Hindlimb muscle (tissue), 1 donor: ENCODE data around the gene CENPX. TPM values are rescaled to one million over a fixed set of nuclear protein-coding genes. Genes with fewer than 3 reads are reported as not detected.
"Not testable (repeated sequence)": the region's sequence is repeated elsewhere in the genome, so short reads cannot be mapped to it uniquely, and the experiment has no call there.

Experiments used
- DNase-seq: peaks from one replicate; pipeline ENCODE4 v3.0.0-alpha.2; 2013
- polyA plus RNA-seq: library from polyadenylated mRNA; unstranded; fragments of 120-200 nt; gene quantifications from one replicate; pipeline ENCODE4 v1.2.1, GENCODE V29; 2013; ENCODE audit not compliant: insufficient read length

CENPX gene
- polyA plus RNA-seq, 1 donor, result 36.0 TPM

DNA sequence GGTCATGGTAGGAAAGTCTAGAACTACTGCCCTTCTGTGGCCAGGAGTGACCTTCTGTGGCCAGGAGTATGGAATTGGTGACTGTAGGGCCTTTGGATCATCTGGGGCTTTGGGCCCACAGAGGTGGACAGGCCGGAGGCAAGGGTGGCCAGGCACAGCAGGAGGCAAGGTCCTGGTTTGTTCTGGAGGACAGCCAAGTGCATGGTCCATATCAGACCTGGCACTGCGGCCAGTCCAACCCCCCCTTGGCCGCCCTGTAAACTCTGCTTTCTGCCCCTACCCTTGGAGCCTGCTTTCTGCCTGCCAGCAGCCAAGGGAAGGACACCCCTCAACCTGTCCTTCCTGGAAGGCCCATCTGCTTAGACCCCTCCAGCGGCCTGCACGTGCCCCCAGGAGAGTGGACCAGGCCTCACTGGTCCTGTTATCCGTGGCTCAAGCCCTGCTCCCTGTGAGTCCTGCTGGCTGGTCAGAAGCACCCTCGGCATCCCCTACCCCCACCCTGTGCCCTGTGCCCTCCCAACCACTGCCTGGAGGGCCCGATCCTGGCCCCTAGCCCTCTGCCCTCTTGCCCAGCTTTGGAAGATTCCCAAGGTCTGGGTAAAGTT, 17.1 kb upstream of the CENPX start:
- no peak for DNase-seq

DNA sequence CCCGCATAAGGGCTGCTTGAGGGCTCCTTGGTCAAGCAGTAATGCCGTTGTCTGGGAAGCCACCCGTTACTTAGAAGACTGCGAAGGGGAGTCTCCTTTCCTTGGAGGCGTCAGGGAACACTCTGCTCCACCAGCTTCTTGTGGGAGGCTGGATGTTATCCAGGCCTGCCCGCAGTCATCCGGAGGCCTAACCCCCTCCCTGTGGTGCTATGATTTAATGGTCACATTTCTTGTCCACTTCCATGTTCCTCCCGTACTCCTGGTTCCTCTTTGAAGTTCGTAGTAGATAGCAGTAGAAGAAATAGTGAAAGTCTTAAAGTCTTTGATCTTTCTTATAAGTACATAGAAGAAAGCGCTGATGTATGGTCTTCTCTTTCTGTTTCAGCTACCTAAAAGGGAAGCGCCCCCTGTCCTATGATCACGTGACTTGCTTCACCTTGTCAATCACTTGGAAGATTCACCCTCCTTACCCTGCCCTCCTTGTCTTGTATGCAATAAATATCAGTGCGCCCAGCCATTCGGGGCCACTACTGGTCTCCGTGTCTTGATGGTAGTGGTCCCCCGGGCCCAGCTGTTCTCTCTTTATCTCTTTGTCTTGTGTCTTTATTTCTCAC, 16.2 kb upstream of the CENPX start:
- DNase-seq, result not testable (repeated sequence)

DNA sequence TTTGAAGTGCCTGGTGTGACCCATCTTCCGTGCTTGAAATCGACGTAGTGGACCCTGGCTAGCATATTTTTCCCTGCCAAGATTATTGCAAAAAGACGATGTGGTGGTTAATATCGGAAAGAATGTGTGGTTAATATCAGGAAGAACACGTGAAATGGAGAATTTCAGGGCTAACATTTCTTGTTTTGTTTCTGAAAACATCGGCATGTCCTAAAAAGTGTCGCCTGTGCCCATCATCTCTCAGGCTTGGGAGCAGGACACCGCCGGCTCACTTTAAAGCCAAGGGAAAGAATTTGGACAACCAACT, 15.2 kb upstream of the CENPX start:
- no peak for DNase-seq

DNA sequence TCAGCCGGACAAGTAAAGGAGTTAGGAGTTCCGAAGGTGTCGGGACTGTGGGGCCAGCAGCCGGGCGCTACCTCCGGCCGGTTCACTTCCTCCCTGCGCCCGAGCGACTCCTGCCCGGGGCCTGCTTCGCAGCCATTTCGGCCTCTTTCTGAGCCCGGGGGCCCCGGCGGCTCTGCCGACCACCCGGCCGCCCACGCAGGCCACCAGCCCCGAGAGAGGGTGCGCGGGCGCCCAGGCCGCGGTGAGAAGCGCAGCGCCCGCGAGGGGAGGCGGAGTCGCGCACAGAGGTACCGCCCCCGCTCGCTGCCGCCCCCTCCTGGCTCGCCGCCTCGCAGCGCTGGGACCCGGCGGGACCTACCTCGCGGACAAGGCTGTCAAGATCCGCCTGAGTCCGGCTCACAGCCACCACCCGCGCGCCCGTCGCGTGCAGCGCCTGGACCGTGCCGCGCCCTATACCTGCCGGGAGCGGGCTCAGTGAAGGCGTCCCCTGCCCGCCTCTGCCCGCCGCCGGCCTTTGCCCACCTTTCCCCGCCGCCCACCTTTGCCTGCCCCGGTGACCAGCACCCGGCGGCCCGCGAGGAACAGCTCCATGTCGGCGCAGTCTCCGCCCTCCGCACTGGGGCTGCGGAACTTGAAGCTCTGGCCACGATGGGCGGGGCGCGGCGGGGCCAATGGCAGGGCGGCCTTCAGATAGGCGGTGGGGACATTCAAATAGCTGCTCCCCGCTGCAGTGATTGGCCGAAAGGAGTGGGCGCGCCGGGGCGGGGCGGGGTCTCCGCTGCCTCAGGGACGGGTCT, 14.6 kb upstream of the CENPX start, which contains the start of gene DCXR:
Gene DCXR (minus strand): TSS at position 606 of the 797 bp plus-strand sequence. CDS start 15 bp downstream, at position 591.
- DNase-seq, result peak; percentile 94

DNA sequence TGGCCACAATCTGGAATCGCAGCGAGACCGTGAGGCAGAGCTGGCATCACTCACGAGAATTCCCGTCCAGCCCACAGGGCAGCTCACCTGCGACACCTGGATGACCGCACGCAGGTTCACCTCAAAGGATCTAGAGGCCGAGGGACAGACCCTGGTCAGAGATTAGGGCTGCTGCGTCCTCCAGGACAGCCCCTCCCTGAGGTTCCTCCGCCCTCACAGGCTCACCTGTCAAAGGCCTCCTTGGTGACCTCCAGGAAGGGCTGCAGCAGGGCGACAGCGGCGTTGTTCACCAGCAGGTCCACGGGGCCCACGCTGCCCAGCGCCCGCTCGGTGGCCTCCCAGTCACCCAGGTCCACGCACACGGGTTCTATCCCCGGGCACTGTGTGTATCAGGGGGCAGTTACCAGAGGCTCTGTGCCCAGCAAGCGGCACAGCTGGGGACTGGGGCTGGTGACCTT, 14.0 kb upstream of the CENPX start:
- no peak for DNase-seq

DNA sequence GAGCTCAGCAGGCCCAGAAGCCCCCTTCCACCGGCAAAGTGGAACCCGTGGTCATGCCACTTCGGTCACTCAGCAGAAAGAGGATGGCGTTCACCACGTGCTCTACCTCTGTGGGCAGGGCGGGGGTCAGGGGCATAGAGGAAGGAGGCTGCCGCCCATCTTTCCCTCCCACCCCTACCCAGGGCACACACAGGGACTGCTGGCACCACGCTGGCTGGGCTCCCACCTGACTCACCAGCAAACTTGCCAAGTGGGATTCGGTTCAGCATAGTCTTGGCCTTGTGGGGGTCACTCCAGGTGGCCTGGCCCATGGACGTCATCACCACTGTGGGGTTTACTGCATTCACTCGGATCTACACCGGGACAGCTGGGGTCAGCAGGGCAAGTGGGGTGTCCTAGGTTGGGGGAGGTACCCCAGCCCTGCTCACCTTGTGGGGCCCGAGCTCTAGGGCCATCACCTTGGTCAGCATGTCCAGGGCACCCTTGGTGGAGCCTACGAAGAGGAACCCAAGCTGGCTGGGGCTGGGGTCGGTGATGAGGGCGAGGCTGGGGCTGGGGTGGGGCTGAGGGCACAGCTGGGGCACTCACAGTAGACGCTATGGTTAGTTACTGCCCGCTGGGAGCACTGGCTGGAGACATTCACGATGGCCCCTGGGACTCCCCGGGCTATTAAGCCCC, 13.4 kb upstream of the CENPX start:
- DNase-seq, result no peak

DNA sequence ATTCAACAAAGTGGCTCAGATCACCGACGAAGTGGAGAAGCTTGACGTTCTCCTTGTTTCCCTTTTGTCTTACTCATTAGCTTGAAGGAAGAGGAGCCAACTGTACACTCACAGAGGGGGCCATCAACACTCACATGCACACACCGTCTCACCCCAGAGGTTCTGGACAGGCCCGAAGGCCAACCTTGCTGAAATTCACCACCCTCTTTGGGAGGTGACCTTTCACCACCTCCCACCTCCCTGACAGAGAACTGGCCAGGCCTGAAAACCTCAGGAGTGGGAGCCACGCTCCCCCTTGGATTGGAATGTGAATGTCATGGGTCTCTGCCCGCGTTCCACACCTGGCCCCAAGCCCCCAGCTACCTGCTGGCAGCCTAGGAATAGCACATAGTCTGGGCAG, 12.8 kb upstream of the CENPX start:
- DNase-seq, result no peak

DNA sequence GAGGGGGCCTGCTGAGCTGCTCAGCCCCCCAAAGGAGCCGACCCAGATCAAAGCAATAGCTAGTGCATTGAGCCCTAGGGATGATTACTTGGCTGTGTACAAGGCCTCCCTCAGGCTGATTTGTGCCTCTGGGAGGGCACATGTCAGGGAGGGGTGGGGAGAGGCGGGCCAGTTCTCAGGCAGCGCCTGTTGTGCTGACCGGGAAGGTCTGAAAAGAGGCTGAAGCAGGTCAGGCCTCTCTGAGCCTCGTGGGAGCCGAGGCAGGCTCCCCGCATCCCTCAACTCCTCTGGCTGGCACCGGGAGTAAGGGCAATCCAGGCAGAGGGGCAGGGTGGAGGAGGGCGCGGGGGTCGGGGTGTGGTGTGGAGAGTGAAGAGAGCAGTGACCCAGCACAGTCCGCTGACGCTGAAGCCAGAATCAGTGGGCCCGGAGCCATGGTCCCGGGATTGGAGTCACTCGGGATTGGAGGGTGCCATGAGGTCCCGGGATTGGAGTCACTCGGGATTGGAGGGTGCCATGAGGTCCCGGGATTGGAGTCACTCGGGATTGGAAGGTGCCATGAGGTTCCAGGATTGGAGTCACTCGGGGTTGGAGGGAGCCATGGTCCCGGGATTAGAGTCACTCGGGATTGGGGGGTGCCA, 11.8 kb upstream of the CENPX start:
- DNase-seq, result no peak

DNA sequence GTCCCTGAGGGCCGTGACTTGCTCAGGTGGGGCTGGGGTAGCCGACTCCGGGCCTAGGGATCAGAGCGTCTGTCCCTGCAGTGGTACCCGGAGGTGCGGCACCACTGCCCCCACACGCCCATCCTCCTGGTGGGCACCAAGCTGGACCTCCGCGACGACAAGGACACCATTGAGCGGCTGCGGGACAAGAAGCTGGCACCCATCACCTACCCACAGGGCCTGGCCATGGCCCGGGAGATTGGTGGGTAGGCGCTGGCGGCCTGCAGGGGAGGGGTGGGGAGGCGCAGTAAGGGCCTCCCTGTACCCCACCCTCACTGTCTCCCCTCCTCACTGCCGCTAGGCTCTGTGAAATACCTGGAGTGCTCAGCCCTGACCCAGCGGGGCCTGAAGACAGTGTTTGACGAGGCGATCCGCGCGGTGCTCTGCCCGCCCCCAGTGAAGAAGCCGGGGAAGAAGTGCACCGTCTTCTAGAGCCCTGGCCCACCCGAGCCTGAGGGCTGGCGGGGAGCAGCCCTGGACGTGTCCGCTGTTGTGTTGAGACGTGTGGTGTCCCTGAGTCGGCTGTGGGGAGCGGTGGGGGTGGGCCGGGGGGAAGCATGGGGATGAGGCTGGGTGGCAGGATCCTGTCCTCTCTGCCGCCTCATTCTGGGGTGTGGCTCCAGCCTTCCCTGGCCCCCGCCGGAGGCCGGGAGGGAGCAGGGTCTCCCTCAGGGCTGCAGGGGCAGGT, 10.8 kb upstream of the CENPX start:
- no peak for DNase-seq

DNA sequence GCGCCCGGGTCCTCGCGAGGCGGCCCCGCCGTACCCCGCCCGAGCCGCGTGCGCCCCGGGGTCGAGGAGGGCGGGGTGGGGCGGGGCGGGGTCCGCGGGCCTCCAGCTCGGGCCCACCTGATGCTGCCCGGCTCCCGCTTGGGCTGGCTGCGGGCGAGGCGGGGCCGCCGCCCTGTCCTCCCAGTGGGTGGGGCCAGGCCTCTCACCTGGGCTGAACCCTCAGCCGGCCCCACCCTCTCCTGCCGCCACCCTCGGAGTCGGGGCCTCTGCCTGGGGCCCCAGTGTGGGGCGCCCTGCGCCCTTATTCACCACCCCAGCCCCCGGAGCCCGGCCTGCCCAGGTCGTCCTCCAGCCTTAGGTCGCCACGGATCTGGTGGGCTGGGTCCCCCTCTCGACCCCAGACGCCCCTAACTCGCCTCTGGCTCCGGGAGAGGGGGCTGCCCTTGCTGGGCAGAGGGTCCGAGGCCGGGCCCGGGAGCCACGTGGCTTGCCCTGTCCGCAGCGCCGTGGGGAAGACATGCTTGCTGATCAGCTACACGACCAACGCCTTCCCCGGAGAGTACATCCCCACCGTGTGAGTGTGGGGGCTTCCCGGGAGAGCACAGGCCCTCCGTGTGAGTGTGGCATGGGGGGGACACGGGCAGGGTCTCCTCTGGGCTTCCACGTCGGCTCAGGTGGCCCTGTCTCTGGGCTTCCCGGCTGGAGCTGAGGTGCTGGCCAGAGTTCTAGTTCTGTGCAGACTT, 9.4 kb upstream of the CENPX start:
- DNase-seq, result no peak

DNA sequence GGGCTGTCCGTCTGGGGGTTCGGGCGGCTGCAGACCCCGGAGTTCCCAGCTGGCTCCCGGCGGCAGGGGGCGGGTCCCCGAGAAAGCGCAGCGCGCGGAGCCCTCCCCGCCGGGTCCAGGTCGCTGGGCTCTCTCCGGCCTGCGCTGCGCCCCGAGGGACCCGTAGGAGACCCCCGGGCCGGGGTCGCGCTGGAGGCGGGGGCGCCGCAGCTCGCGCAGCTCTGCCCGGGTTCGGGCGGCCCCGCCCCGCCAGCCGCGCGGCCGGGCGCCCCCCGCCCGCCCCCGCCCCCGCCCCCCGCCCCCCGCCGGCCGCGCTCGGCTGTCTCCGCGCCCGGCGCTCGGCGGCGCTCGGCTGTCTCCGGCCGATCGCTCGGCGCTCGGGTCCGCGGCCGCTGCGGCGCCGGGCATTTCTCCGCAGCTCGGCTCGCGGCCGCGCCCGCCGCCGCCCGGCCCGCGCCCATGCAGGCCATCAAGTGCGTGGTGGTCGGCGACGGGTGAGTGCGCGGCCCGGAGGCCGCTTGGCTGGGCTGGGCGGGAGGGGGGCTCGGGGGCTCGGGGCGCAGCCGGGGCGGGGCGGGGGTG, 8.7 kb upstream of the CENPX start, which contains the start of gene RAC3:
Gene RAC3 (plus strand): TSS at position 376 of the 582 bp plus-strand sequence. CDS start 84 bp downstream, at position 460.
- DNase-seq, result no peak

DNA sequence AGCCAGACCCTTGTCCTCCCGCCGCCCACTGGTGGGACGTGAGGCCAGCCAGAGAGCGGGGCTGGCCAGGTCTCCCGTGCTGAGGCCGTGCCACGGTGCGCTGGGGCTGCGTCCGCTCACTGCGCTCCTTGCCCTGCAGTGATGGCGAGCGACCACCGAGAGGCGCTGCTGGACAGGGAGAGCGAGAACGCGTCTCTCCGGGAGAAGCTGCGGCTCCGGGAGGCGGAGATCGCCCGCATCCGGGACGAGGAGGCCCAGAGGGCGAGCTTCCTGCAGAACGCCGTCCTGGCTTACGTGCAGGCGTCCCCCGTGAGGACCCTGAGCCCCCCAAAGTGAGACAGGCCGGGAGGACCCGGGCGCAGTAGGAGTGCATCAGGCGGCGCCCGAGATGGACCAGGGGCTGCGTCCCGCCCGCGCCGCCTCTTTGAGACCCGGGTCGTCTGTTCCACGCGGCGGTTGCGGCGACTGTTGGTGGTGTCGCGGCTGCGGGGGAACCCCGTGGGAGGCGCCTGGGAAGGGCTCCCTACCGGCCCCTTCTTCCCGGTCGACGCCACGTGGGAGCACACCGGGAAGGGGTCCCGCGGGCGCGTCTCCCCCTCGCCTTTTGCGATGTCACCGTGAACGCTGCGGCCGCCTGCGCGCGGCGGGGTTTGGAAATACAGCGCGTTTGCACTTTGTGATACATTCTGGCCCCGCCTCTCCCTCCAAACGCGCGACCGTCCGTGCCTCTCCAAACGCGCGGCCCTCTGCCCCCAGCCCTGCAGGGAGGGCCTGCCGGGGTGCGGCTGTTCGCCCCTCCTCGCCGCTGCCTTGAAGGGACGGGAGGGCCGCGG, 8.0 kb upstream of the CENPX start:
- DNase-seq, result peak; percentile 89

DNA sequence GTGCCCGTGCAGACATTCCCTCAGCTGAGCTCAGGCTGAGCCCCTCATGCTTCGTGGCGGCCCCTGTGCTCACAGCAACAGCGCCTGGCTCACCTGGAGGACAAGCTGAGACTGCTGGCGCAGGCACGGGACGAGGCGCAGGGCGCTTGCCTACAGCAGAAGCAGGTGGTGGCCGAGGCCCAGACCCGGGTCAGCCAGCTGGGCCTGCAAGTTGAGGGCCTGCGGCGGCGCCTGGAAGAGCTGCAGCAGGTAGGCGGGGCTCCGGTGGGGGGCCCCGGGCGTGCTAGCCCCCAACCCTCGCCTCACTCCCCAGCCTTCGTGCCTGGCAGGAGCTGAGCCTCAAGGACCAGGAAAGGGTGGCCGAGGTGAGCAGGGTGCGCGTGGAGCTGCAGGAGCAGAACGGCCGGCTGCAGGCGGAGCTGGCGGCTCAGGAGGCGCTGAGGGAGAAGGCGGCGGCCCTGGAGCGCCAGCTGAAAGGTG, 7.4 kb upstream of the CENPX start:
- DNase-seq, result no peak

DNA sequence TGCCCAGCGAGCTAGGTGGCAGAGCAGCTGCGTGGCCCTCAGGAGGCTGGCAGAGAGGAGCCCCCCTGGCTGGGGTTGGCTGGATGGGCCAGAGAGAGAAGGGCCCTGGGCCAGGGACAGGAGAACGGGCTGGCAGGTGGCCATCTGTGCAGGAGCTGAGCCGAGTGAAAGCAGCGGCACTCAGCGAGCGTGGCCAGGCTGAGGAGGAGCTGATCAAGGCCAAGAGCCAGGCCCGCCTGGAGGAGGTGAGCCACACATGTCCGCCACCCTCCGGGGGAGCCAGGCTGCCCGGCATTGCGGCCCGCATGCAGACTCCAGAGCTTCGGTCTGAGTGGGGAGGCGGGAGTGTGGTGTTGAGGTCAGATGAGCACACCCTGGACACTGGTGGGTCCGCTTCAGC, 6.7 kb upstream of the CENPX start:
- DNase-seq, result no peak

DNA sequence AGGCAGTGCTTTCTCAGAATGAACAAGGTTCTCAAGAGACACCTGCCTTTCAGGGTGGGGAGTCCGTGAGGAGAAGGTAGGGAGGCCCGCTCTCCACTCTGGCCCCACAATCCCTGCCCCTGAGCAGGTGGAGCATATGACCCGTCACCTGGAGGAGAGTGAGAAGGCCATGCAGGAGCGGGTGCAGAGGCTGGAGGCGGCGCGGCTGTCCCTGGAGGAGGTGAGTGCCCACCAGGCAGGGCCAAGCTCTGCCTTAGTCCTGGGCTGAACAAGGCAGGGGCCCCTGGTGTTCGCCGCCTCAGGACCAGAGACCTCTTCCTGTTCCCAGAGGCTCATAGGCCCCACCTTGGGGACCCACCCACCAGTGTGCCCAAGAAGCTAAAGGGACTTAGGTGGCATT, 6.3 kb upstream of the CENPX start:
- DNase-seq, result no peak

DNA sequence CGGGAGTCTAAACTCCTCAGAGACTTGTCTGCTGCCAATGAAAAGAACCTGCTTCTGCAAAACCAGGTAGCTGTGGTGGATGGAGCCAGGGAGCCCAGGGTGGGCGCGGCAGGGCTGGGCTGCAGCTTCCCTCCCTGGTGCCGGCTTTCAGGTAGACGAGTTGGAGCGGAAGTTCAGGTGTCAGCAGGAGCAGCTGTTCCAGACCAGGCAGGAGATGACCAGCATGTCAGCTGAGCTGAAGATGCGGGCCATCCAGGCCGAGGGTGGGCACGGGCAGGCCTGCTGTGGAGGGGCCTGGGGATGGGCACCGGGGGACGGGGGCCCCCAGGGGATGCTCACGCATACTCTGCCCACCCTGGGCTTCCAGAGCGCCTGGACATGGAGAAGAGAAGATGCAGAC, 5.6 kb upstream of the CENPX start:
- no peak for DNase-seq

DNA sequence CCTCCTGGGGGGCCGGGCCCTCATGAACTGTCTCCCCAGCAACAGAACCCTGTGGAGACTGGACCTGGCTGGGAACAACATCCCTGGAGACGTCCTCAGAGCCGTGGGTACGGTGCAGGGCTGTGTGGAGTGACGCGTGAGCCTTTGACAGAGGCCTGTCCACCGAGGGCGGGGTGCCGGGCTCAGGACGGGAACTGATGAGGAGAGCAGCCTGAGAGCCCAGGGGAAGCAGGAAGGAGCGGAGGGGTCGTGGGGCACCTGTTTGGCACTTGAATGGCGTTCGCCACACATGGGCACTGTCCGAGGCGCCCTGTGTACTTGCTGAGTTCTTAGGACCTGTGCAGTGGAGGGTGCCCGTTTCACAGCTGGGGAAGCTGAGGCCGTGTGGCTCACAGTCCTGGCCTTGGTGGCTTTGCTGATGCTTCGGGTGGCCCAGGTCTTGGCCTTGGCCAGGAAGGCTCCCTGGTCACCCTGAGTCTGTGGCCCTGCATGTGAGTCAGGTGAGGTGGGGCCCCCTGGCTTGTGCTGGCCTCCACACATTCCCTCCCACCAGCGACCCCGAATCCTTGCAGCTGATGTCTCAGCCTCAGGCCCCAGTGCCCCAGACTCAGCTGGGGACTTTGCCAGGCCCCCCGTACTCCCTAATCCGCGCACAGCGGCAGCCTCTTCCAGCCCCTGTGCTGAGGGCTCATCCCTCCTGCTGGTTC, 2.9 kb upstream of the CENPX start:
- DNase-seq, result no peak

DNA sequence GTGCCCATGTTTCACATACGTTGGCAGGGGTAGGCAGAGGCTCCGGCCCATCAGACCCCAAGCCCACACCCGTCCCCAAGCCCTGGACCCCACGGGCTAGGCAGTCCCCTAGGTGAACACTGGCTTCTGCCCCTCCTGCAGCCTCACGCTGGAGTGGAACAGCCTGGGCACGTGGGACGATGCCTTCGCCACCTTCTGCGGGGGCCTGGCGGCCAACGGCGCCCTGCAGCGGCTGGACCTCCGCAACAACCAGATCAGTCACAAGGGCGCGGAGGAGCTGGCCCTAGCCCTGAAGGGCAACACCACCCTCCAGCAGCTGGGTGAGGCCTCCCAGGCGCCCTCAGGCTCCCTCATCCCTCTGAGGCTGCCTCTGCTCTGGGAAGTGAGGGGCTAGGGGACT, 2.2 kb upstream of the CENPX start:
- DNase-seq, result no peak
